ENCODE measurements around the gene ZNF778.

The ZNF778 gene

GRCh38 chr16:89194340-89195311, 22.9 kb upstream of the ZNF778 start:
- no peak for DNase-seq

GRCh38 chr16:89195521-89196171, 21.9 kb upstream of the ZNF778 start:
- no peak for DNase-seq

GRCh38 chr16:89197033-89197632, 20.4 kb upstream of the ZNF778 start:
- DNase-seq, result no peak

- no peak for DNase-seq
These were observed 19.7 kb upstream of the ZNF778 start for GRCh38 chr16:89197633-89198416.

GRCh38 chr16:89198417-89199240, 18.9 kb upstream of the ZNF778 start:
- DNase-seq, result no peak

GRCh38 chr16:89199241-89200123, 18.0 kb upstream of the ZNF778 start:
- DNase-seq, result no peak

- DNase-seq, result peak in 1 of 2 experiments; percentile 44
These were observed 17.2 kb upstream of the ZNF778 start, which contains the start of gene SLC22A31 for GRCh38 chr16:89200124-89200849. Gene SLC22A31 (minus strand): TSS chr16:89200537. CDS start chr16:89200501, 36 bp downstream.

- DNase-seq, result no peak
These were observed 16.6 kb upstream of the ZNF778 start for GRCh38 chr16:89200850-89201411.

GRCh38 chr16:89201439-89202377, 15.8 kb upstream of the ZNF778 start:
- peak in 1 of 2 experiments; percentile 34 for DNase-seq

GRCh38 chr16:89202422-89203215, 14.9 kb upstream of the ZNF778 start:
- DNase-seq, result no peak

GRCh38 chr16:89207993-89208392, 9.5 kb upstream of the ZNF778 start:
- no peak for DNase-seq

- DNase-seq, result no peak
These were observed 7.9 kb upstream of the ZNF778 start for GRCh38 chr16:89209522-89210044.

GRCh38 chr16:89210165-89210903, 7.2 kb upstream of the ZNF778 start:
- no peak for DNase-seq

- peak; percentile 63 to 65 for DNase-seq
These were observed 6.5 kb upstream of the ZNF778 start for GRCh38 chr16:89210904-89211515.

- DNase-seq, result peak; percentile 83 to 85
These were observed 977 bp upstream of the ZNF778 start for GRCh38 chr16:89216315-89217137.
